ENCODE results near the gene DLEC1. TPM values are rescaled to one million over a fixed set of nuclear protein-coding genes. Genes with fewer than 3 reads are reported as not detected.

The DLEC1 gene
- total RNA-seq, 1 experiment from 2014 or later: 0.81 TPM

DNA sequence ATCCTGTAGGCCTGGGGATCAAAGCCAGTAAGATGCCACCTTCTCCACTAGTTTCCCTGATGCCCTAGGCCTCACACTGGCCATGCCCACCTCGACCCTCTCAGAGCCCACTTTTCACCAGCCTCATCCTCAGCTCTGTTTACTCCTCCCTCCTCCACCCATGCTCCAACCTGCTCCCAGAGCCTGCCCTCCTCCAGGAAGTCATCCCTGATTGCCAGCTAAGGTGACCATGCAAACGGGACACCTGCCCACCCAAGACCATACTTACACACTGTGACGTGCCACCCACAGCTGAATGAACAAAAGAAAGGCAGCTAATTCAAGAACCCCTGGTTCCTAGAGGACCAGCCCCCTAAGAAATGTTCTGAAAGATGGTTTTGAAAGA, 18.7 kb upstream of the DLEC1 start:
- Mint-ChIP-seq H3K9me3 (0 out of 2 replicates have a peak, but pooled peaks cover 3% of the 10 kb centered on the region), H3K27me3 (ENCODE audit: low read depth) (peaks cover 8% of the 10 kb centered on the region; the same call in 1 of the 2 replicates), H3K4me1 (peaks cover 5% of the 10 kb centered on the region), H3K4me3 (no peak overlapping the region), H3K36me3 (peaks cover 16% of the 10 kb centered on the region), H3K27ac (no peak overlapping the region)
- TF ChIP-seq EMX1 (CRISPR knock-in tag; IDR thresholded peaks at IDR 0.05): no peak
- TF ChIP-seq GABPB1 (CRISPR knock-in tag; IDR thresholded peaks at IDR 0.05): no peak
- TF ChIP-seq GRHL2 (CRISPR knock-in tag; IDR thresholded peaks at IDR 0.05; ENCODE audit: insufficient replicate concordance, severe bottlenecking): no peak
- TF ChIP-seq HMGA2 (CRISPR knock-in tag; IDR thresholded peaks at IDR 0.05): no peak
- TF ChIP-seq SMAD3 (CRISPR knock-in tag; IDR thresholded peaks at IDR 0.05; ENCODE audit: borderline replicate concordance): no peak
- TF ChIP-seq, protein P1, sequence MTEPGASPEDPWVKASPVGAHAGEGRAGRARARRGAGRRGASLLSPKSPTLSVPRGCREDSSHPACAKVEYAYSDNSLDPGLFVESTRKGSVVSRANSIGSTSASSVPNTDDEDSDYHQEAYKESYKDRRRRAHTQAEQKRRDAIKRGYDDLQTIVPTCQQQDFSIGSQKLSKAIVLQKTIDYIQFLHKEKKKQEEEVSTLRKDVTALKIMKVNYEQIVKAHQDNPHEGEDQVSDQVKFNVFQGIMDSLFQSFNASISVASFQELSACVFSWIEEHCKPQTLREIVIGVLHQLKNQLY (CRISPR knock-in tag; IDR thresholded peaks at IDR 0.05): no peak
- no peak for TF ChIP-seq STAT6 (CRISPR knock-in tag; conservative IDR thresholded peaks at IDR 0.05; ENCODE audit: low read depth)
- no peak for TF ChIP-seq MYBL2 (CRISPR knock-in tag; IDR thresholded peaks at IDR 0.05)
- TF ChIP-seq ZNF138 (CRISPR knock-in tag; conservative IDR thresholded peaks at IDR 0.05): no peak
- no peak for TF ChIP-seq FOXK1 (CRISPR knock-in tag; IDR thresholded peaks at IDR 0.05)
- POLR2A ChIA-PET: no interaction called here
- CTCF ChIA-PET: no interaction called here
- no peak for ATAC-seq
- no peak for DNase-seq (ENCODE audit: low spot score)

- Mint-ChIP-seq H3K4me1 (peaks cover 10% of the 10 kb centered on the region), H3K36me3 (peaks cover 7% of the 10 kb centered on the region), H3K9me3 (no peaks in the 10 kb centered on the region), H3K27me3 (ENCODE audit: low read depth) (peaks cover 16% of the 10 kb centered on the region), H3K27ac (no peak overlapping the region), H3K4me3 (no peak overlapping the region)
- CTCF ChIA-PET: no interaction called here
- DNase-seq (ENCODE audit: low spot score) (no peak), ATAC-seq (no peak)
- TF ChIP-seq NR2C2 (CRISPR knock-in tag; IDR thresholded peaks at IDR 0.05): no peak
- TF ChIP-seq, protein P2, sequence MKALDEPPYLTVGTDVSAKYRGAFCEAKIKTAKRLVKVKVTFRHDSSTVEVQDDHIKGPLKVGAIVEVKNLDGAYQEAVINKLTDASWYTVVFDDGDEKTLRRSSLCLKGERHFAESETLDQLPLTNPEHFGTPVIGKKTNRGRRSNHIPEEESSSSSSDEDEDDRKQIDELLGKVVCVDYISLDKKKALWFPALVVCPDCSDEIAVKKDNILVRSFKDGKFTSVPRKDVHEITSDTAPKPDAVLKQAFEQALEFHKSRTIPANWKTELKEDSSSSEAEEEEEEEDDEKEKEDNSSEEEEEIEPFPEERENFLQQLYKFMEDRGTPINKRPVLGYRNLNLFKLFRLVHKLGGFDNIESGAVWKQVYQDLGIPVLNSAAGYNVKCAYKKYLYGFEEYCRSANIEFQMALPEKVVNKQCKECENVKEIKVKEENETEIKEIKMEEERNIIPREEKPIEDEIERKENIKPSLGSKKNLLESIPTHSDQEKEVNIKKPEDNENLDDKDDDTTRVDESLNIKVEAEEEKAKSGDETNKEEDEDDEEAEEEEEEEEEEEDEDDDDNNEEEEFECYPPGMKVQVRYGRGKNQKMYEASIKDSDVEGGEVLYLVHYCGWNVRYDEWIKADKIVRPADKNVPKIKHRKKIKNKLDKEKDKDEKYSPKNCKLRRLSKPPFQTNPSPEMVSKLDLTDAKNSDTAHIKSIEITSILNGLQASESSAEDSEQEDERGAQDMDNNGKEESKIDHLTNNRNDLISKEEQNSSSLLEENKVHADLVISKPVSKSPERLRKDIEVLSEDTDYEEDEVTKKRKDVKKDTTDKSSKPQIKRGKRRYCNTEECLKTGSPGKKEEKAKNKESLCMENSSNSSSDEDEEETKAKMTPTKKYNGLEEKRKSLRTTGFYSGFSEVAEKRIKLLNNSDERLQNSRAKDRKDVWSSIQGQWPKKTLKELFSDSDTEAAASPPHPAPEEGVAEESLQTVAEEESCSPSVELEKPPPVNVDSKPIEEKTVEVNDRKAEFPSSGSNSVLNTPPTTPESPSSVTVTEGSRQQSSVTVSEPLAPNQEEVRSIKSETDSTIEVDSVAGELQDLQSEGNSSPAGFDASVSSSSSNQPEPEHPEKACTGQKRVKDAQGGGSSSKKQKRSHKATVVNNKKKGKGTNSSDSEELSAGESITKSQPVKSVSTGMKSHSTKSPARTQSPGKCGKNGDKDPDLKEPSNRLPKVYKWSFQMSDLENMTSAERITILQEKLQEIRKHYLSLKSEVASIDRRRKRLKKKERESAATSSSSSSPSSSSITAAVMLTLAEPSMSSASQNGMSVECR (CRISPR knock-in tag; IDR thresholded peaks at IDR 0.05; ENCODE audit: borderline replicate concordance): no peak
- TF ChIP-seq RELA (CRISPR knock-in tag; IDR thresholded peaks at IDR 0.05; ENCODE audit: borderline replicate concordance): no peak
- no peak for TF ChIP-seq NFE2L1 (CRISPR knock-in tag; IDR thresholded peaks at IDR 0.05)
- TF ChIP-seq CBFB (CRISPR knock-in tag; IDR thresholded peaks at IDR 0.05; ENCODE audit: low read depth): no peak
- no peak for TF ChIP-seq ZNF532 (CRISPR knock-in tag; IDR thresholded peaks at IDR 0.05; ENCODE audit: borderline replicate concordance)
- no peak for TF ChIP-seq STAT6 (CRISPR knock-in tag; conservative IDR thresholded peaks at IDR 0.05; ENCODE audit: low read depth)
- TF ChIP-seq, protein P1 (CRISPR knock-in tag; IDR thresholded peaks at IDR 0.05): no peak
- no peak for TF ChIP-seq ZMAT4 (CRISPR knock-in tag; IDR thresholded peaks at IDR 0.05)
- no peak for TF ChIP-seq OVOL2 (CRISPR knock-in tag; IDR thresholded peaks at IDR 0.05; ENCODE audit: borderline replicate concordance)
- TF ChIP-seq ATF3 (CRISPR knock-in tag; conservative IDR thresholded peaks at IDR 0.05): no peak
- POLR2A ChIA-PET: no interaction called here
These were observed 17.8 kb upstream of the DLEC1 start for GRCh38 chr3:38021196-38021595.

All from WTC11 (cell line).